ENCODE measurements around the gene NOL3.

GRCh38 chr16:67156143-67156844, 14.0 kb upstream of the NOL3 start:
- TF ChIP-seq, protein P1, sequence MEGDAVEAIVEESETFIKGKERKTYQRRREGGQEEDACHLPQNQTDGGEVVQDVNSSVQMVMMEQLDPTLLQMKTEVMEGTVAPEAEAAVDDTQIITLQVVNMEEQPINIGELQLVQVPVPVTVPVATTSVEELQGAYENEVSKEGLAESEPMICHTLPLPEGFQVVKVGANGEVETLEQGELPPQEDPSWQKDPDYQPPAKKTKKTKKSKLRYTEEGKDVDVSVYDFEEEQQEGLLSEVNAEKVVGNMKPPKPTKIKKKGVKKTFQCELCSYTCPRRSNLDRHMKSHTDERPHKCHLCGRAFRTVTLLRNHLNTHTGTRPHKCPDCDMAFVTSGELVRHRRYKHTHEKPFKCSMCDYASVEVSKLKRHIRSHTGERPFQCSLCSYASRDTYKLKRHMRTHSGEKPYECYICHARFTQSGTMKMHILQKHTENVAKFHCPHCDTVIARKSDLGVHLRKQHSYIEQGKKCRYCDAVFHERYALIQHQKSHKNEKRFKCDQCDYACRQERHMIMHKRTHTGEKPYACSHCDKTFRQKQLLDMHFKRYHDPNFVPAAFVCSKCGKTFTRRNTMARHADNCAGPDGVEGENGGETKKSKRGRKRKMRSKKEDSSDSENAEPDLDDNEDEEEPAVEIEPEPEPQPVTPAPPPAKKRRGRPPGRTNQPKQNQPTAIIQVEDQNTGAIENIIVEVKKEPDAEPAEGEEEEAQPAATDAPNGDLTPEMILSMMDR (IDR thresholded peaks at IDR 0.05), result no peak
- TF ChIP-seq POLR2AphosphoS5 (IDR thresholded peaks at IDR 0.05), result no peak
- TF ChIP-seq EP300 (IDR thresholded peaks at IDR 0.05), result no peak

Measured in suprapubic skin (tissue), 4 donors.